HG02943 (cell line): ENCODE results near the gene ABHD4.
"Not testable (repeated sequence)": the region's sequence is repeated elsewhere in the genome, so short reads cannot be mapped to it uniquely, and the experiment has no call there.

Experiments used
- ATAC-seq: cut with Tn5 transposase; IDR thresholded peaks from one replicate; pipeline ENCODE4 v1.9.1; 2021; ENCODE audit warnings: mild to moderate bottlenecking, low read depth, moderate library complexity; ENCODE audit not compliant: unreplicated experiment

Gene ABHD4

GRCh38 chr14:22622255-22622654, 24.2 kb downstream of the ABHD4 start:
- ATAC-seq = no peak

GRCh38 chr14:22623047-22623446, 24.9 kb downstream of the ABHD4 start:
- no peak for ATAC-seq

GRCh38 chr14:22626590-22626989, 28.5 kb downstream of the ABHD4 start:
- ATAC-seq = no peak

GRCh38 chr14:22627506-22628263, 29.6 kb downstream of the ABHD4 start:
- no peak for ATAC-seq

- ATAC-seq = no peak
Observed at GRCh38 chr14:22629361-22629760, 31.3 kb downstream of the ABHD4 start.

GRCh38 chr14:22630066-22630465, 32.0 kb downstream of the ABHD4 start:
- no peak for ATAC-seq

- ATAC-seq = no peak
Observed at GRCh38 chr14:22630486-22630885, 32.4 kb downstream of the ABHD4 start.

GRCh38 chr14:22634233-22634900, 36.3 kb downstream of the ABHD4 start:
- ATAC-seq = no peak

- ATAC-seq = not testable (repeated sequence)
Observed at GRCh38 chr14:22635980-22636379, 37.9 kb downstream of the ABHD4 start.

- ATAC-seq = no peak
Observed at GRCh38 chr14:22640192-22640591, 42.1 kb downstream of the ABHD4 start.

GRCh38 chr14:22641846-22642245, 43.7 kb downstream of the ABHD4 start:
- no peak for ATAC-seq

GRCh38 chr14:22644305-22644635, 46.2 kb downstream of the ABHD4 start, which contains the start of gene OR6J1:
Gene OR6J1 (minus strand): TSS chr14:22644352. CDS start chr14:22634811, 9,541 bp downstream.
- no peak for ATAC-seq

GRCh38 chr14:22646570-22647254, 48.6 kb downstream of the ABHD4 start:
- ATAC-seq = no peak

GRCh38 chr14:22648506-22648905, 50.4 kb downstream of the ABHD4 start:
- no peak for ATAC-seq

- ATAC-seq = no peak
Observed at GRCh38 chr14:22650046-22650739, 52.1 kb downstream of the ABHD4 start.

GRCh38 chr14:22650960-22651521, 52.9 kb downstream of the ABHD4 start:
- ATAC-seq = no peak

- ATAC-seq = no peak
Observed at GRCh38 chr14:22651586-22651985, 53.5 kb downstream of the ABHD4 start.

GRCh38 chr14:22653012-22653621, 55.0 kb downstream of the ABHD4 start:
- no peak for ATAC-seq

GRCh38 chr14:22656226-22656625, 58.1 kb downstream of the ABHD4 start:
- ATAC-seq = no peak
